Middle frontal gyrus (tissue), 1 donor: ENCODE measurements around the gene PUM2.
"Not testable (repeated sequence)": the region's sequence is repeated elsewhere in the genome, so short reads cannot be mapped to it uniquely, and the experiment has no call there.

Source experiments
- DNase-seq: peaks from one replicate; pipeline ENCODE4 v3.0.0-alpha.2; 2015; ENCODE audit warnings: low spot score; ENCODE audit errors: extremely low spot score

Gene PUM2

GRCh38 chr2:20294231-20294630 is 56.4 kb downstream of the PUM2 start:
- DNase-seq = no peak

GRCh38 chr2:20292984-20293383 is 57.7 kb downstream of the PUM2 start:
- no peak for DNase-seq

- DNase-seq = no peak
Observed at GRCh38 chr2:20291846-20292408, 58.7 kb downstream of the PUM2 start.

GRCh38 chr2:20291106-20291564 is 59.5 kb downstream of the PUM2 start:
- DNase-seq = no peak

GRCh38 chr2:20288642-20289340 is 61.9 kb downstream of the PUM2 start:
- DNase-seq = no peak

GRCh38 chr2:20282916-20283592 is 67.6 kb downstream of the PUM2 start:
- DNase-seq = peak; percentile 22

GRCh38 chr2:20281876-20282275 is 68.8 kb downstream of the PUM2 start:
- no peak for DNase-seq

GRCh38 chr2:20273042-20273441 is 77.6 kb downstream of the PUM2 start:
- no peak for DNase-seq

GRCh38 chr2:20268317-20268716 is 82.3 kb downstream of the PUM2 start:
- DNase-seq = not testable (repeated sequence)

GRCh38 chr2:20267529-20267928 is 83.1 kb downstream of the PUM2 start:
- no peak for DNase-seq

- no peak for DNase-seq
Observed at GRCh38 chr2:20264629-20265028, 86.0 kb downstream of the PUM2 start.

- DNase-seq = no peak
Observed at GRCh38 chr2:20257411-20257810, 93.2 kb downstream of the PUM2 start.

- DNase-seq = no peak
Observed at GRCh38 chr2:20254731-20255130, 95.9 kb downstream of the PUM2 start.

- no peak for DNase-seq
Observed at GRCh38 chr2:20250436-20250835, 100.2 kb downstream of the PUM2 start.

- DNase-seq = no peak
Observed at GRCh38 chr2:20249170-20249569, 101.5 kb downstream of the PUM2 start.

- DNase-seq = no peak
Observed at GRCh38 chr2:20247084-20247483, 103.6 kb downstream of the PUM2 start.

GRCh38 chr2:20243637-20244036 is 107.0 kb downstream of the PUM2 start:
- DNase-seq = not testable (repeated sequence)

GRCh38 chr2:20242727-20243377 is 107.8 kb downstream of the PUM2 start:
- no peak for DNase-seq

- DNase-seq = no peak
Observed at GRCh38 chr2:20241973-20242726, 108.5 kb downstream of the PUM2 start.

GRCh38 chr2:20240291-20240690 is 110.4 kb downstream of the PUM2 start:
- DNase-seq = not testable (repeated sequence)

- DNase-seq = no peak
Observed at GRCh38 chr2:20236496-20236895, 114.1 kb downstream of the PUM2 start.
